ENCODE data around the gene KRT15.
"Not testable (repeated sequence)": the region's sequence is repeated elsewhere in the genome, so short reads cannot be mapped to it uniquely, and the experiment has no call there.

Gene KRT15

GRCh38 chr17:41544935-41545334, 26.2 kb upstream of the KRT15 start:
- TF ChIP-seq, protein P1, sequence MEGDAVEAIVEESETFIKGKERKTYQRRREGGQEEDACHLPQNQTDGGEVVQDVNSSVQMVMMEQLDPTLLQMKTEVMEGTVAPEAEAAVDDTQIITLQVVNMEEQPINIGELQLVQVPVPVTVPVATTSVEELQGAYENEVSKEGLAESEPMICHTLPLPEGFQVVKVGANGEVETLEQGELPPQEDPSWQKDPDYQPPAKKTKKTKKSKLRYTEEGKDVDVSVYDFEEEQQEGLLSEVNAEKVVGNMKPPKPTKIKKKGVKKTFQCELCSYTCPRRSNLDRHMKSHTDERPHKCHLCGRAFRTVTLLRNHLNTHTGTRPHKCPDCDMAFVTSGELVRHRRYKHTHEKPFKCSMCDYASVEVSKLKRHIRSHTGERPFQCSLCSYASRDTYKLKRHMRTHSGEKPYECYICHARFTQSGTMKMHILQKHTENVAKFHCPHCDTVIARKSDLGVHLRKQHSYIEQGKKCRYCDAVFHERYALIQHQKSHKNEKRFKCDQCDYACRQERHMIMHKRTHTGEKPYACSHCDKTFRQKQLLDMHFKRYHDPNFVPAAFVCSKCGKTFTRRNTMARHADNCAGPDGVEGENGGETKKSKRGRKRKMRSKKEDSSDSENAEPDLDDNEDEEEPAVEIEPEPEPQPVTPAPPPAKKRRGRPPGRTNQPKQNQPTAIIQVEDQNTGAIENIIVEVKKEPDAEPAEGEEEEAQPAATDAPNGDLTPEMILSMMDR (IDR thresholded peaks at IDR 0.05; ENCODE audit: control insufficient read depth, extremely low read depth, insufficient read depth) = no peak
- DNase-seq (ENCODE audit: low read depth) = no peak
- H3K4me3 ChIP-seq (ENCODE audit: low read depth, low read length) = no peak overlapping the region

DNA sequence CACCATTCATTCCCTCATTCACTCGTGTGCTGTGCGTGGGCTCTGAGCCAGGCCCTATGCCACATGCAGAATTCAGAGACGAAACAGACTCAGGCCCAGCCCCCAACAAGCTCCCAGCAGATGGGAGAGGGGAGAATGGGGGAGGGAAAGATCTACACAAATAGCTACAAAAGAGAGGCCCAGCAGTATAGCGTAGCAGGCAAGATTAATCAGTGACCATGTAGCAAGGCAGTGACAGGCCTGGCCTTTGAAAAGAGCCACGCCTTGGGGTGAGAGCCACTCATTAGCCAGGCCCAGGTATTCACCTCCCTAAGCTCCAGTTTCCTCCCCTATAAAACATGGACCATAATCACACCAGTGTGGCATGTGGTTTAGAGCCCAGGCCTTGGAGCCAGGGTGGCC, 25.8 kb upstream of the KRT15 start:
- TF ChIP-seq, protein P1 (IDR thresholded peaks at IDR 0.05; ENCODE audit: control insufficient read depth, extremely low read depth, insufficient read depth) = no peak
- H3K4me3 ChIP-seq (ENCODE audit: low read depth, low read length) = no peak overlapping the region
- DNase-seq (ENCODE audit: low read depth) = no peak

DNA sequence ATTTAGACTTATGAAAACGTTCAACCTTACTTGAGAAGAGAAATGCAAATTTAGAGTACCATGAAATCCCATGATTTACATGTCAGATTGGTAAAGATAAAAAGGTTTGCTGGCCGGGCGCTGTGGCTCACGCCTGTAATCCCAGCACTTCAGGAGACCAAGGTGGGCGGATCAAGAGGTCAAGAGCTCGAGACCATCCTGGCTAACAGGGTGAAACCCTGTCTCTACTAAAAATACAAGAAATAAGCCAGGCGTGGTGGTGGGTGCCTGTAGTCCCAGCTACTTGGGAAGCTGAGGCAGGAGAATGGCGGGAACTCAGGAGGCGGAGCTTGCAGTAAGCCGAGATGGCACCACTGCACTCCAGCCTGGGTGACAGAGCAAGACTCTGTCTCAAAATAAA, 24.1 kb upstream of the KRT15 start:
- not testable (repeated sequence) for H3K4me3 ChIP-seq (ENCODE audit: low read depth, low read length); DNase-seq (ENCODE audit: low read depth)

DNA sequence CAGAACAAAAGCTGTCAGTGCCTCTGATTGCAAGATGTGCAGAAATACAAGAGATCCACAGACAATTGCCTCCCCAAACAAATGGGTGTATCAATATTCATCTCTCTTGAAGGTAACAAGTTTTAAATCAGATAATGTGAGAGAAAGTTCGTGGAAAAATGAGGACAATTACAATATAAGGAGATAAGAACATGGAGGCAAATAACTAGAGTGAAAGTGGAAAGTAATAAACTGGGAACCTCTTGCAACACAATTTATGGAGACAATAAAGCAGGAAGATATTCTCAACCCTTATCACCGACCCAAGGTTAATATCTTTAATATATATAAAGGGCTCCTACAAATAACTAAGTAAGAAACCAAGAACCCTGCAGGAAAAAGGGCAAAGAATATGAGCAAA, 23.7 kb upstream of the KRT15 start:
- TF ChIP-seq, protein P1 (IDR thresholded peaks at IDR 0.05; ENCODE audit: control insufficient read depth, extremely low read depth, insufficient read depth) = no peak
- H3K4me3 ChIP-seq (ENCODE audit: low read depth, low read length) = no peak overlapping the region
- DNase-seq (ENCODE audit: low read depth) = no peak

- no peak for DNase-seq (ENCODE audit: low read depth)
- TF ChIP-seq, protein P1 (IDR thresholded peaks at IDR 0.05; ENCODE audit: control insufficient read depth, extremely low read depth, insufficient read depth) = no peak
- no peak overlapping the region for H3K4me3 ChIP-seq (ENCODE audit: low read depth, low read length)
These were observed 22.4 kb upstream of the KRT15 start for GRCh38 chr17:41540921-41541625.

GRCh38 chr17:41539979-41540701, 21.4 kb upstream of the KRT15 start:
- TF ChIP-seq, protein P1 (IDR thresholded peaks at IDR 0.05; ENCODE audit: control insufficient read depth, extremely low read depth, insufficient read depth) = no peak
- no peak overlapping the region for H3K4me3 ChIP-seq (ENCODE audit: low read depth, low read length)
- DNase-seq (ENCODE audit: low read depth) = no peak

DNA sequence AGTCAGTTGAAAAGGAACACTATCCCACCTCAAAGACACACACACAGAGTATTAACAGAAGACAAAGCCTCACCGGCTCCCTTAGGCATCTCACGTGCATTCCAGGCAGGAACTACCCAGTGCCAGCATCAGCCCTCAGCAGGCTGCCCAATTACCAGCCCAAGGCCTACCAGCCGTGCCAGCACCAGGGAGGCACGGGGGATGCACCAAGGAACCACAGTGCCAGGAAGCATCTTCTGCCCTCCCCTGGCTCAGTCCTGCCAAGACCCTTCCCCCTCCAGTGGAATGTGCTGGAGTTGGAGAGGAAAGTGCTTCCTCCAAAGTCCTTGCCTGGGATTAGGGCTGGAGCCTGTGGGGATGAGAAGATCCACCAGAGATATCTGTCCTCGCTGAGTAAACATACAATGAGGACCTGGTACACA, 20.4 kb upstream of the KRT15 start:
- TF ChIP-seq, protein P1 (IDR thresholded peaks at IDR 0.05; ENCODE audit: control insufficient read depth, extremely low read depth, insufficient read depth) = no peak
- no peak for DNase-seq (ENCODE audit: low read depth)
- H3K4me3 ChIP-seq (ENCODE audit: low read depth, low read length) = no peak overlapping the region
